WTC11 (cell line): ENCODE measurements around the gene UBQLN1. TPM values are rescaled to one million over a fixed set of nuclear protein-coding genes. Genes with fewer than 3 reads are reported as not detected.

Experiments used
- ATAC-seq: fragments of 200-7000 bp; cut with Tn5 transposase; 2 replicates; pipeline ENCODE4 v1.10.0; 2021; ENCODE audit warnings: mild to moderate bottlenecking, moderate library complexity
- CTCF ChIA-PET: fragments of 300-600 bp; sonication (Branson Sonifier 250); formaldehyde crosslinking; loops from one replicate; lab custom pipeline; 2021; ENCODE audit warnings: antibody characterized with exemption; lab: Charles Lee
- POLR2A ChIA-PET: fragments of 350-600 bp; sonication (Branson Sonifier 250); formaldehyde crosslinking; loops from one replicate; lab custom pipeline; 2021; ENCODE audit warnings: antibody characterized with exemption; lab: Charles Lee
- DNase-seq: peaks from one replicate; pipeline ENCODE4 v3.0.0; 2021; ENCODE audit warnings: low spot score
- H3K27ac Mint-ChIP-seq: 2 replicates; pipeline ENCODE4 v1.8.0; 2021; ENCODE audit warnings: mixed read lengths
- H3K27me3 Mint-ChIP-seq: 2 replicates; pipeline ENCODE4 v1.8.0; 2021; ENCODE audit warnings: low read depth, mild to moderate bottlenecking, moderate library complexity, mixed read lengths
- H3K36me3 Mint-ChIP-seq: 2 replicates; pipeline ENCODE4 v1.8.0; 2021; ENCODE audit warnings: mixed read lengths
- H3K4me1 Mint-ChIP-seq: 2 replicates; pipeline ENCODE4 v1.8.0; 2022; ENCODE audit warnings: mixed read lengths
- H3K4me3 Mint-ChIP-seq: 2 replicates; pipeline ENCODE4 v1.8.0; 2021; ENCODE audit warnings: mild to moderate bottlenecking, moderate library complexity, mixed read lengths
- H3K9me3 Mint-ChIP-seq: 2 replicates; pipeline ENCODE4 v1.8.0; 2021; ENCODE audit warnings: mixed read lengths
- AFF4 ChIP-seq: sonication (generic); formaldehyde crosslinking; IDR thresholded peaks from 2 replicates; pipeline ENCODE4 v1.8.1; 2023; ENCODE audit warnings: mild to moderate bottlenecking, missing genetic modification reagents, borderline replicate concordance
- ARID4B ChIP-seq: sonication (generic); formaldehyde crosslinking; IDR thresholded peaks from 2 replicates; pipeline ENCODE4 v1.8.0; 2023; ENCODE audit warnings: missing genetic modification reagents, mild to moderate bottlenecking, borderline replicate concordance
- E2F1 ChIP-seq: sonication (generic); formaldehyde crosslinking; IDR thresholded peaks from 2 replicates; pipeline ENCODE4 v1.8.0; 2022; ENCODE audit warnings: mild to moderate bottlenecking, missing genetic modification reagents
- ELF4 ChIP-seq: sonication (generic); formaldehyde crosslinking; IDR thresholded peaks from 2 replicates; pipeline ENCODE4 v1.8.1; 2022; ENCODE audit warnings: low read depth, mild to moderate bottlenecking, moderate library complexity, missing genetic modification reagents
- ESRRA ChIP-seq: sonication (generic); formaldehyde crosslinking; IDR thresholded peaks from 2 replicates; pipeline ENCODE4 v1.8.1; 2022; ENCODE audit warnings: mild to moderate bottlenecking, missing genetic modification reagents, borderline replicate concordance
- GRHL2 ChIP-seq: fragments of 250-450 bp; sonication (Bioruptor Pico); IDR thresholded peaks from 2 replicates; pipeline ENCODE4 v1.8.0; 2022; ENCODE audit warnings: mild to moderate bottlenecking, moderate library complexity; ENCODE audit not compliant: insufficient replicate concordance, severe bottlenecking
- GTF2I ChIP-seq: fragments of 250-450 bp; sonication (Bioruptor Pico); conservative IDR thresholded peaks from 2 replicates; pipeline ENCODE4 v1.4.0; 2021; ENCODE audit warnings: mild to moderate bottlenecking
- KAT7 ChIP-seq: sonication (generic); formaldehyde crosslinking; IDR thresholded peaks from 2 replicates; pipeline ENCODE4 v1.8.1; 2023; ENCODE audit warnings: missing genetic modification reagents, mild to moderate bottlenecking, borderline replicate concordance
- NFE2L1 ChIP-seq: sonication (generic); formaldehyde crosslinking; IDR thresholded peaks from 2 replicates; pipeline ENCODE4 v1.8.1; 2023; ENCODE audit warnings: missing genetic modification reagents
- NFYB ChIP-seq: sonication (generic); formaldehyde crosslinking; conservative IDR thresholded peaks from 2 replicates; pipeline ENCODE4 v1.8.0; 2022; ENCODE audit warnings: low read depth, missing genetic modification reagents
- SOX15 ChIP-seq: fragments of 250-450 bp; sonication (Bioruptor Pico); IDR thresholded peaks from 2 replicates; pipeline ENCODE4 v1.9.0; 2021; ENCODE audit warnings: mild to moderate bottlenecking
- STAT6 ChIP-seq: sonication (generic); formaldehyde crosslinking; conservative IDR thresholded peaks from 2 replicates; pipeline ENCODE4 v1.8.1; 2023; ENCODE audit warnings: mild to moderate bottlenecking, low read depth, missing genetic modification reagents, moderate library complexity
- TCF7 ChIP-seq: sonication (generic); formaldehyde crosslinking; IDR thresholded peaks from 2 replicates; pipeline ENCODE4 v1.8.0; 2022; ENCODE audit warnings: mild to moderate bottlenecking, low read depth, missing genetic modification reagents, moderate library complexity
- ZNF121 ChIP-seq: sonication (generic); formaldehyde crosslinking; IDR thresholded peaks from 2 replicates; pipeline ENCODE4 v1.8.0; 2023; ENCODE audit warnings: missing genetic modification reagents
- ZNF512 ChIP-seq: sonication (generic); formaldehyde crosslinking; IDR thresholded peaks from 2 replicates; pipeline ENCODE4 v1.8.1; 2022; ENCODE audit warnings: missing genetic modification reagents, borderline replicate concordance
- ZNF671 ChIP-seq: fragments of 250-450 bp; sonication (Bioruptor Pico); IDR thresholded peaks from 2 replicates; pipeline ENCODE4 v1.8.0; 2021; ENCODE audit warnings: mild to moderate bottlenecking
- total RNA-seq: library from RNA; stranded (reverse); gene quantifications from 3 replicates; pipeline ENCODE4 v1.2.3, GENCODE V29; 2021

The UBQLN1 gene
- total RNA-seq, 1 experiment from 2014 or later, result 110 TPM

- TF ChIP-seq ZNF512 (CRISPR knock-in tag), result no peak
- Mint-ChIP-seq H3K27me3 (peaks cover 6% of the 10 kb centered on the region; the same call in 1 of the 2 replicates), H3K9me3 (peaks cover 20% of the 10 kb centered on the region), H3K27ac (no peak overlapping the region), H3K4me3 (no peak overlapping the region), H3K4me1 (no peaks in the 10 kb centered on the region), H3K36me3 (no peaks in the 10 kb centered on the region; the same call in 1 of the 2 replicates)
- ATAC-seq (no peak), DNase-seq (no peak)
- ChIA-PET POLR2A (no interaction called here), CTCF (no interaction called here)
Measured at GRCh38 chr9:83721509-83721908, 13.8 kb upstream of the UBQLN1 start.

- TF ChIP-seq ZNF121 (no peak), ESRRA (CRISPR knock-in tag) (no peak), ELF4 (no peak), NFE2L1 (no peak), ARID4B (CRISPR knock-in tag) (no peak), STAT6 (CRISPR knock-in tag) (no peak), AFF4 (CRISPR knock-in tag) (no peak), E2F1 (CRISPR knock-in tag) (no peak), KAT7 (CRISPR knock-in tag) (no peak), GTF2I (CRISPR knock-in tag) (no peak), ZNF671 (CRISPR knock-in tag) (no peak), TCF7 (no peak), GRHL2 (CRISPR knock-in tag) (no peak), SOX15 (CRISPR knock-in tag) (no peak), NFYB (CRISPR knock-in tag) (no peak)
- H3K36me3 Mint-ChIP-seq, result peaks cover 4% of the 10 kb centered on the region; the same call in 1 of the 2 replicates
- ATAC-seq (no peak), DNase-seq (no peak)
- ChIA-PET POLR2A (no interaction called here), CTCF (interaction anchor here (0.6 to 0.7 kb wide), 2 partner anchors 205 to 381 kb away, joined by 3 to 7 read pairs; partner anchors contain the start of gene KIF27)
- peaks cover 5% of the 10 kb centered on the region for H3K27me3 Mint-ChIP-seq
- H3K4me3 Mint-ChIP-seq, result no peak overlapping the region
- no peak overlapping the region for H3K27ac Mint-ChIP-seq
- H3K4me1 Mint-ChIP-seq, result no peaks in the 10 kb centered on the region
- H3K9me3 Mint-ChIP-seq, result peaks cover 24% of the 10 kb centered on the region
Measured at GRCh38 chr9:83715794-83716193, 8.0 kb upstream of the UBQLN1 start.
